ENCODE data around the gene NFATC2IP.

The NFATC2IP gene

DNA sequence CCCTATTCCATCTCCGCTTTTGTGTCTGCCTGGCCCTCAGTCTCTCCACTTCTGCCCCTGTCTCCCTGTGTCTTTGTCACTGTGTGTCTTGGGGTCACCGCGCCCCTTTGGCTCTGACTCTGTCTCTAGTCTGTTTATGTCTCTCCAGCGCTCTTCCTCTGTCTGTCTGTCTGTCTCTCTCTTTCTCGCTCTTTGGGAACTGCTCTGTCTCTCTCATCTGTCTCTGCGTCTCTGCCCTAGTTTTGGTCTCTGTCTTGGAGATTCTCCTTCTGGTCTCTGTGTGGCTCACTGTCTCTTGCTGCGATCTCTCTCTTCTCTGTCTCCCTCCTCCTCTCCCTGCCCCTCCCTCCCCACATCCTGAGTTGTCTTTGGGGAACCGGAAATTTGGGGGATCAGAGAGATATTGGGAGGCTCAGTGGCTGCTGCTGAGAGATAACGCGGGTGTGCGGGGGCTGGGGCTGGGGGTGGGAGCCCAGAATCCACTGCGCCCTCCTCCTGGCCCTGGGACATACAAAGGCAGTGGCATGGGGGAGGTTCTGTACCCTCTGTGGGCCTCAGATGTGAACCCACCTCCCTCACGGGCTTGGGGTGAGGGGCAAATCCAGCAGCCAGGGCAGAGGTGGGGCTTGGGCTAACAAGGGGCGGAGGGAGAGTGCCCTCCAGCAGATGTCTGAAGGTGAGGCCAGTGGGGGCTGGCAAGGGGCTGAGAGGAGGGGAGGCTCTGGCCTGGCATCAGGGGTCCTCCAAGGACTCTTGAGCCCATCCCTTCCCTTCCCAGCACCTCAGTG is 58.5 kb downstream of the NFATC2IP start:
- TF ChIP-seq, protein P1, sequence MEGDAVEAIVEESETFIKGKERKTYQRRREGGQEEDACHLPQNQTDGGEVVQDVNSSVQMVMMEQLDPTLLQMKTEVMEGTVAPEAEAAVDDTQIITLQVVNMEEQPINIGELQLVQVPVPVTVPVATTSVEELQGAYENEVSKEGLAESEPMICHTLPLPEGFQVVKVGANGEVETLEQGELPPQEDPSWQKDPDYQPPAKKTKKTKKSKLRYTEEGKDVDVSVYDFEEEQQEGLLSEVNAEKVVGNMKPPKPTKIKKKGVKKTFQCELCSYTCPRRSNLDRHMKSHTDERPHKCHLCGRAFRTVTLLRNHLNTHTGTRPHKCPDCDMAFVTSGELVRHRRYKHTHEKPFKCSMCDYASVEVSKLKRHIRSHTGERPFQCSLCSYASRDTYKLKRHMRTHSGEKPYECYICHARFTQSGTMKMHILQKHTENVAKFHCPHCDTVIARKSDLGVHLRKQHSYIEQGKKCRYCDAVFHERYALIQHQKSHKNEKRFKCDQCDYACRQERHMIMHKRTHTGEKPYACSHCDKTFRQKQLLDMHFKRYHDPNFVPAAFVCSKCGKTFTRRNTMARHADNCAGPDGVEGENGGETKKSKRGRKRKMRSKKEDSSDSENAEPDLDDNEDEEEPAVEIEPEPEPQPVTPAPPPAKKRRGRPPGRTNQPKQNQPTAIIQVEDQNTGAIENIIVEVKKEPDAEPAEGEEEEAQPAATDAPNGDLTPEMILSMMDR (IDR thresholded peaks at IDR 0.05; ENCODE audit: control extremely low read depth, extremely low read depth, low read depth, missing control alignments): no peak
- DNase-seq (ENCODE audit: extremely low spot score): no peak
- ChIA-PET CTCF (no interaction called here), POLR2A (no interaction called here)

DNA sequence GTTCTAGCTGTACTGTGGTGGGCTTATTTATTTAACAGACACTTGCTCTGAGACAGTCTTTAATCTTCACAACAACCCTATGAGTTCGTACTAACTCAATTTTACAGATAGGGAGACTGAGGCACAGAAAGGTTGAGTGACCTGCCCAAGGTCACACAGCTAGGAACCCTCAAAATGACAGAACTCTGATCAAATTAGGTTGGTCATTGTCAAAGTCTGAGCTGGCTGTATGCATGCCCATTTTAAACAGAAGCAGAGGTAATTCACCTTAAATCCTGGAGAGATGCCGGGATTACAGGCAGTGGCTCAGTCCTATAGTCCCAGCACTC is 59.1 kb downstream of the NFATC2IP start:
- ChIA-PET CTCF (no interaction called here), POLR2A (no interaction called here)
- no peak for DNase-seq (ENCODE audit: extremely low spot score)
- TF ChIP-seq, protein P1 (IDR thresholded peaks at IDR 0.05; ENCODE audit: control extremely low read depth, extremely low read depth, low read depth, missing control alignments): no peak

DNA sequence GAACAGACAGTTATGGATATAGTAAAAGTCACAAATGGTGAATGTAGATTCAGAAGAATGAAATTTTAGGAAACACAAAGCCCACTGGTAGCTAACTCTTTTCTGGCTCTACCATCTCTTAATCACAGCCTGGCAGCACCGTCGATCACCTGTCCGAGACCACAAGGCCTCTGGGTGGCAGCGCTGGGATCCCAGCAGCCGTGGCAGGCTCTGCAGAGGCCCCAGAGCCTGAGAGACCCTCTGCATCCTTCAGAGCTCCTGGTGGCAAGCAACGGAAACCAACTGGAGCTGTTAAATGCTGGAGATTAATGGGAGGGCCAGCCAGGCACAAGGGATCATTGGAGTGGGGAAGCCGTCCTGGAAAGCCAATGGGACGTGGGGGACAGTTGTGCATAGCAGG is 60.4 kb downstream of the NFATC2IP start:
- ChIA-PET POLR2A (interaction anchor here (0.7 kb wide), 1 partner anchor 9 kb away, joined by 3 read pairs; no protein-coding TSS in a partner anchor), CTCF (interaction anchor here (0.6 kb wide), 1 partner anchor 755 kb away, joined by 3 read pairs; no protein-coding TSS in a partner anchor)
- TF ChIP-seq, protein P1 (IDR thresholded peaks at IDR 0.05; ENCODE audit: control extremely low read depth, extremely low read depth, low read depth, missing control alignments): peak; percentile 5
- no peak for DNase-seq (ENCODE audit: extremely low spot score)

DNA sequence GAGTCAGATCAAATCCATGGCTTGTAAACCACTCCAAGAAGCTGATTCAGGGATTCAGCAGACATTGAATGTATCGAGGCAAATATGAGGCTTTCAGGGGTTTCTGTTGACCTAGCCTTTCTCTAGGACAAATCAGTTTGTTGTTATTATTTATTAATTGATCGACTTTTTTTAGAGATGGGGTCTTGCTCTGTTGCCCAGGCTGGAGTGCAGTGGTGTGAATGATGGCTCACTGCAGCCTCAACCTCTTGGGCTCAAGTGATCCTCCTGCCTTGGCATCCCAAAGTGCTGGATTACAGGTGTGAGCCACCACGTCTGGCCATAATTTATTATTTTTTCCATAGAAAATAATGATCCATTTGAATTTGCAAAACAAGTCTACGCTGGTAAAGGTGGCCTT is 61.1 kb downstream of the NFATC2IP start:
- TF ChIP-seq, protein P1 (IDR thresholded peaks at IDR 0.05; ENCODE audit: control extremely low read depth, extremely low read depth, low read depth, missing control alignments): no peak
- ChIA-PET POLR2A (no interaction called here), CTCF (no interaction called here)
- DNase-seq (ENCODE audit: extremely low spot score): no peak

DNA sequence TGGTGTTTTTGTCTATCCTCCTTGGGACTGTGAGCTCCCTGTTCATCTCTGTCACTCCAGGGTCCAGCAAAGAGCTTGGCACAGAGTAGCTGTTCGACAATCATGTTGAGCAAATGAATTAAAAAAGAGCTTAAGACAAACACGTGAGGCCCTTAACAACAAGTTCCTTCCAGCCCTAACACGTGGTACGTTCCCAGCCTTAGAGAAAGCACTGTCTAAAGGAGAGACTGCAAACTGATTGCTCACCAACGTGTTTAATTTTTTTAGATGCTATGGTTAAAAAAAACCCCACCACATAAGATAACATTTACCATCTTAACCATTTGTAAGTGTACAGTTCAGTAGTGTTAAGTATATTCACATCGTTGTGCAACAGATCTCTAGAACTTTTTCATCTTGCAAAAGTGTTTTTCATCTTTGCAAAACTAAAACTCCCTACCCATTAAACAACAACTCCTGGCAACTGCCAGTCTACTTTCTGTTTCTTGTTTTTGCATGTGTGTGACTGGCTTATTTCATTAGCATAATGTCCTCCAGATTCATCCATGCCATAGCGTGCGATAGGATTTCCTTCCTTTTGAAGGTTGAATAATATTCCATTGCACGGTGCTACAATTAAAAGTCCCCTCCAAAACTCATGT is 62.3 kb downstream of the NFATC2IP start:
- TF ChIP-seq, protein P1 (IDR thresholded peaks at IDR 0.05; ENCODE audit: control extremely low read depth, extremely low read depth, low read depth, missing control alignments): no peak
- no peak for DNase-seq (ENCODE audit: extremely low spot score)
- CTCF ChIA-PET: no interaction called here
- POLR2A ChIA-PET: no interaction called here

DNA sequence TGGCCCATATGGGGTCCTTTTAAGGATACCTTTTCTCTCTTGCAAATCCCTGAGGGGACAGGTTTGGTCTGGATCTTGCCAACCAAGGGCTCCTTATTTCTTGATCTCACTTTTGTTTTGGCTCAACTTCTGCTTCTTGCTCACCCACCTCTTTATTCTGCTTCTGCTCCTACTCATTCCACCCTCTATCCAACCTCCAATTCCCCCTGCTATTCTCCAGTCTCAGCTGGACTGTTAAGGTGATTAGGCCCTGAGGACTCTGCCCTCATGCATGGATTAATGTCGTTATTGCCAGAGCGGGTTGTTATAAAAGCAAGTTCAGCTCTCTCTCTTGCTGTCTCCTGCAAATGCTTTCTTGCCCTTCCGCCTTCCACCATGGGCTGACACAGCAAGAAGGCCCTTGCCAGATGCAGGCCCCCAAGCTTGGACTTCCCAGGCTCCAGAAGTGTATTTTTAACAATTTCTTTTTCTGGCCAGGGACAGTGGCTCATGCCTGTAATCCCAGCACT is 63.9 kb downstream of the NFATC2IP start:
- TF ChIP-seq, protein P1 (IDR thresholded peaks at IDR 0.05; ENCODE audit: control extremely low read depth, extremely low read depth, low read depth, missing control alignments): no peak
- POLR2A ChIA-PET: no interaction called here
- no peak for DNase-seq (ENCODE audit: extremely low spot score)
- CTCF ChIA-PET: no interaction called here

All from GM10248 (cell line).